ENCODE measurements around the gene CTNNBL1.

Gene CTNNBL1

DNA sequence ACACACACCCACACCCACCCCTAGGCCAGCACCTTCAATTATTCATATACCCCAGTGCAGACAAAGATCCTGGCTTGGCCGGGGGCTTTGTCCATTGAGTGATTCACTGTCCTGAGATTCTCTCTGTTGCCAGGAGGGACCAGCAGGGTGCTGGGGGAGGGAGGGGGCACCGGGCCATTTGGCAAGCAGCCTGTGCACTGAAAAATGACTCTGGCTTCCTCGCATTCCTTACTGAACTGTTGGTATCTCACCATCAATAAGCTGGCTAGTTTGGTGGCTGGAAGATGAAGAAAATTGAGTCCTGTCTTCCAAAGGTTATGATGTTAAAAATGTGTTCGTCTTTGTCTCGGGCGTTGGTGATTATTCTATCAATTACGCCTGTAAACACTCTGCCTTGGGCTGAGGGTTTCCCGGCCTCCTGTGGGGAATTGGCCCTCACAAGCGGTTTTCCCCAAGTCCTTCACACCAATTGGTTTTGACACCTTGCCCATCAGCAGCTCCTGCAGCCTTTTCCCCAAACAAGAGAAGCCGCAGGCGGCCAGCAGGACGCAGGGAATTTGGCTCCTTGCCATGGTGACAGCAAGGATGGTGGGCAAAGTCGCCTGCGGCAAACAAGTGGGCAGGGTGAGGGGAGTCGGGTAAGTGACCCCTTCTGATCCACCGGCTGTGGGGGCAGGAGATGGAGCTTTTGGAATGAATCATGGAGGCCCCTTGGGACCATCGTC, 214.0 kb downstream of the CTNNBL1 start:
- DNase-seq (ENCODE audit: low read depth): peak; percentile 73
- no peak overlapping the region for H3K4me3 ChIP-seq (replicated peaks; ENCODE audit: low read depth, low read length)
- TF ChIP-seq, protein P1, sequence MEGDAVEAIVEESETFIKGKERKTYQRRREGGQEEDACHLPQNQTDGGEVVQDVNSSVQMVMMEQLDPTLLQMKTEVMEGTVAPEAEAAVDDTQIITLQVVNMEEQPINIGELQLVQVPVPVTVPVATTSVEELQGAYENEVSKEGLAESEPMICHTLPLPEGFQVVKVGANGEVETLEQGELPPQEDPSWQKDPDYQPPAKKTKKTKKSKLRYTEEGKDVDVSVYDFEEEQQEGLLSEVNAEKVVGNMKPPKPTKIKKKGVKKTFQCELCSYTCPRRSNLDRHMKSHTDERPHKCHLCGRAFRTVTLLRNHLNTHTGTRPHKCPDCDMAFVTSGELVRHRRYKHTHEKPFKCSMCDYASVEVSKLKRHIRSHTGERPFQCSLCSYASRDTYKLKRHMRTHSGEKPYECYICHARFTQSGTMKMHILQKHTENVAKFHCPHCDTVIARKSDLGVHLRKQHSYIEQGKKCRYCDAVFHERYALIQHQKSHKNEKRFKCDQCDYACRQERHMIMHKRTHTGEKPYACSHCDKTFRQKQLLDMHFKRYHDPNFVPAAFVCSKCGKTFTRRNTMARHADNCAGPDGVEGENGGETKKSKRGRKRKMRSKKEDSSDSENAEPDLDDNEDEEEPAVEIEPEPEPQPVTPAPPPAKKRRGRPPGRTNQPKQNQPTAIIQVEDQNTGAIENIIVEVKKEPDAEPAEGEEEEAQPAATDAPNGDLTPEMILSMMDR (IDR thresholded peaks at IDR 0.05; ENCODE audit: low read length, missing control alignments): no peak

DNA sequence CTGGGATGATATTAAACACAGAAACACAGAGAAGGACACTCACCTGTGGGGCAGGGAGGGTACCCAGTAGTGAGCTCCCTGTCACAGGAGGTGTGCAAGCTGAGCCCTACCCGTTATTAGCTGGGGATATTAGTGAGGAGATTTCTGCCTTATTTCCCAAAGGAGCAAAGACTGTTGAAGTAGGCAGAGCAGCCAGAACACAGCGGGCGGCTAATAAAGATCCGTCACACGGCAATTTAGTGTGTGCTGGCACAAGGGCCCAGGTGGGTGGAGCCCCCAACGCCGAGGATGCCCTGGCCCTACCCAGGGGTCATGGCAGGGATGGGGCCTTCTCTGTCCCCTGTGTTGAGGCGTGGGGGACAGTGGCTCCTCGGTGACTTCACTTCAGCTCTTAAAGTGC, 217.4 kb downstream of the CTNNBL1 start:
- TF ChIP-seq, protein P1 (IDR thresholded peaks at IDR 0.05; ENCODE audit: low read length, missing control alignments): no peak

DNA sequence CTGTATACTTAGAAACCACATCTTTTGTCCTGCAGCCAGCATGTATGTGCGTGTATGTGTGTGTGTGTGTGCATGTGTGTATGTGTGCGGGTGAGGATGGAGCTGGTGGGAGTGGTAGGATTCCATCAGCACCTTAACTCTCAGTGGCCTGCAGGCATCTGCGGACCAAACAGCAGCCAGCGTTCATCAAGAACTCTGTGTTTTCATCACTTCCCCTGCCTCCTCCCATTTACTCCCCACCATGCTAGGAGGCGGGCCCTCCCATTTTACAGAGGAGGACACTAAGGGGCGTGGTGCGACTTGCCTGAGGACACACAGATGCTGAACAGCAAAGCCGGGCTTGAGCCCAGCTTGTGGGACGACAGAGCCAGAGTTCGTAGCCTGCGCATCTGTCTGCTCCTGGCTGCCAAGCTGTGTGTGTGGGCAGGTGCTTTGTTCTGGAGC, 218.0 kb downstream of the CTNNBL1 start:
- TF ChIP-seq, protein P1 (IDR thresholded peaks at IDR 0.05; ENCODE audit: low read length, missing control alignments): no peak
- DNase-seq (ENCODE audit: low read depth): peak; percentile 51
- H3K4me3 ChIP-seq (replicated peaks; ENCODE audit: low read depth, low read length): no peak overlapping the region

More for the DNA sequence above, 217.4 kb downstream of the CTNNBL1 start:
- DNase-seq (ENCODE audit: low read depth): no peak
- H3K4me3 ChIP-seq (replicated peaks; ENCODE audit: low read depth, low read length): no peak overlapping the region

DNA sequence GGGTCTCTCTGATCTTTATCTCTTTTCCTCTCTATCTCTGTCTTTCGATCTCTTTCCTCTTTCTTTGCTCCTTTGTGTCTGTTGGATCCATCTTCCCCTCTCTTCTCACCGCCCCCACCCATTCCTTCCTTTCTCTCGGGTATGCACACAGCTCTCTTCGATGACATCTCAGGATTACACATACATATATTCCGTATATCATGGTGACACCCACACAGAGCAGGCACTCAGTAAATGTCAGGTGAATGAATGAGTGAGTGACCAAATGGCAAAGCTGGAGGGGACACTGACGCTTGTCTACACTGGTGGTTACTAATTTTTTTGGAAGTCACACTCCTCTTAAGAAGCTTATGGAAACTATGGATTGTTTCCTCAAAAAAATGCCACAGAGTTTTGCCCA, 219.0 kb downstream of the CTNNBL1 start:
- TF ChIP-seq, protein P1 (IDR thresholded peaks at IDR 0.05; ENCODE audit: low read length, missing control alignments): no peak

DNA sequence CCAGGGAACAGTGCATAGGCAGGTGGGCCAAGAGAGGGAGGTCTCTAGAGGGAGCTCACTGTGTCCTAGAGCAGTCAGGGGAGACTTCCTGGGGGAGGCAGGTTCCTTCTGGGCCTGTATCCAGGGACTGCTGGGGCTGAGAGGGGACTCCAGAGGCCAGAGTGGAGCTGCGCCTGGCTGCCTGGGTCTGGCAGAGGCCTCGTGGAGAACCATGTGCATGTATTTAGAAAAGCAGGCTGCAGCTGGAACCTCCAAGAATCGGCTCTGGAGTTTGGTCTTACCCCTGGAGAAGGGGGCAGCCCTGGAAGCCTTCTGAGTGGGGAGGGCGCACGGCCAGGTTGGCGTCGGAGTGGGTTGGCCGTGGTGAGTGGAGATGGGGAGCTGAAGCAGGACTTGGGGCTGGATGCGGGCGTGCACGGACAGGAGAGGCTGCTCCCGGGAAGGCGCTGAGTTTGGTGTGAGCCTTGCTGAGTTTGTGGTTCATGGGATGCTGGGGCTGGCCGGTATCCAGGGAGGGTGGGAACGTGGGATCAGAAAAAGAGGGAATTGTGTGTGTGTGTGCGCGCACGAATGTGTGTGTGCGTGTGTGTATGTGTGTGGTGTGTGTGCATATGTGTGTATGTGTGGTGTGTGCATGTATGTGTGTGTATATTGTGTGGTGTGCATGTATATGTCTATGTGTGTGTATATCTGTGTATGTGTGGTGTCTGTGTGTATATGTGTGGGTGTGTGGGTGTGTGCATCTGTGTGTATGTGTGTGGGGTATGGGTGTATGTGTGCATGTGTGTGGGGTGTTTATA, 219.9 kb downstream of the CTNNBL1 start:
- no peak for DNase-seq (ENCODE audit: low read depth)

More for the DNA sequence above, 219.0 kb downstream of the CTNNBL1 start:
- no peak overlapping the region for H3K4me3 ChIP-seq (replicated peaks; ENCODE audit: low read depth, low read length)
- DNase-seq (ENCODE audit: low read depth): no peak

DNA sequence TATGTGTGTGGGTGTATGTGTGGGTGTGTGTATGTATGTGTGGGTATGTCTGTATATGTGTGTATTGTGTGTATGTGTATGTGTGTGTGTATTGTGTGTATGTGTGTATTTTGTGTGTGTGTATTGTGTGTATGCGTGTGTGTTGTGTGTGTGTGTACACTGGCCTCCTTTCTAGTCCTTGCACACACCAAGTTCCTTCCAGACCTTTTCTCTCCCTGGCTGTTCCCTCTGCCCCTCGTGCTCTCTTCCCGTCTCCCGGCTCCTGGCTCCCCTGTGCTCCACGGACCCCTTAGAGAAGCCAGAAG, 220.5 kb downstream of the CTNNBL1 start:
- TF ChIP-seq, protein P1 (IDR thresholded peaks at IDR 0.05; ENCODE audit: low read length, missing control alignments): no peak
- no peak for DNase-seq (ENCODE audit: low read depth)
- H3K4me3 ChIP-seq (replicated peaks; ENCODE audit: low read depth, low read length): no peak overlapping the region

More for the DNA sequence above, 219.9 kb downstream of the CTNNBL1 start:
- H3K4me3 ChIP-seq (replicated peaks; ENCODE audit: low read depth, low read length): no peak overlapping the region
- TF ChIP-seq, protein P1 (IDR thresholded peaks at IDR 0.05; ENCODE audit: low read length, missing control alignments): no peak
